ENCODE measurements around the gene PSENEN.

PSENEN gene

DNA sequence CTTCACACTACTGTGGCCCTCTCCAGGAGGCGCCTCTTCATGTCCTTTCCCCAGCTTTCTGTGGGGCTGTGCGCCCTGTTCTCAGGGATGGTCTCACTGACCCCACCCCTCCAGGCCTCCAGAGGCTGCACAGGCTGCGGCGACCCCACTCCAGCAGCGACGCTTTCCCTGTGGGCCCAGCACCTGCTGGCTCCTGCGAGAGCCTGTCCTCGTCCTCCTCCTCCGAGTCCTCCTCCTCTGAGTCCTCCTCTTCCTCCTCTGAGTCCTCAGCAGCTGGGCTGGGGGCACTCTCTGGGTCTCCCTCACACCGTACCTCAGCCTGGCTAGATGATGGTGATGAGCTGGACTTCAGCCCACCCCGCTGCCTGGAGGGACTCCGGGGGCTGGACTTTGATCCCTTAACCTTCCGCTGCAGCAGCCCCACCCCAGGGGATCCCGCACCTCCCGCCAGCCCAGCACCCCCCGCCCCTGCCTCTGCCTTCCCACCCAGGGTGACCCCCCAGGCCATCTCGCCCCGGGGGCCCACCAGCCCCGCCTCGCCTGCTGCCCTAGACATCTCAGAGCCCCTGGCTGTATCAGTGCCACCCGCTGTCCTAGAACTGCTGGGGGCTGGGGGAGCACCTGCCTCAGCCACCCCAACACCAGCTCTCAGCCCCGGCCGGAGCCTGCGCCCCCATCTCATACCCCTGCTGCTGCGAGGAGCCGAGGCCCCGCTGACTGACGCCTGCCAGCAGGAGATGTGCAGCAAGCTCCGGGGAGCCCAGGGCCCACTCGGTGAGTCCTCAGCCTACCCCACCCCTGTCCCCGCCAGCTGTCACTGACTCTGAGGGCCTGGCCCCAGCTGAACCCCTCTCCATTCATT lies 41.1 kb downstream of the PSENEN start:
- DNase-seq (ENCODE audit: extremely low read depth, low read depth), result no peak
- H3K4me3 ChIP-seq (replicated peaks; ENCODE audit: low read depth, low read length), result no peak overlapping the region
- TF ChIP-seq CTCF (IDR thresholded peaks at IDR 0.05; ENCODE audit: low read depth, low read length, missing control alignments), result no peak

GRCh38 chr19:35787227-35787799 lies 41.9 kb downstream of the PSENEN start:
- no peak for TF ChIP-seq CTCF (IDR thresholded peaks at IDR 0.05; ENCODE audit: low read depth, low read length, missing control alignments)
- no peak for DNase-seq (ENCODE audit: extremely low read depth, low read depth)

GRCh38 chr19:35788205-35788960 lies 42.9 kb downstream of the PSENEN start:
- no peak for TF ChIP-seq CTCF (IDR thresholded peaks at IDR 0.05; ENCODE audit: low read depth, low read length, missing control alignments)
- H3K4me3 ChIP-seq (replicated peaks; ENCODE audit: low read depth, low read length), result no peak overlapping the region
- DNase-seq (ENCODE audit: extremely low read depth, low read depth), result no peak

More at GRCh38 chr19:35787227-35787799, 41.9 kb downstream of the PSENEN start:
- no peak overlapping the region for H3K4me3 ChIP-seq (replicated peaks; ENCODE audit: low read depth, low read length)

DNA sequence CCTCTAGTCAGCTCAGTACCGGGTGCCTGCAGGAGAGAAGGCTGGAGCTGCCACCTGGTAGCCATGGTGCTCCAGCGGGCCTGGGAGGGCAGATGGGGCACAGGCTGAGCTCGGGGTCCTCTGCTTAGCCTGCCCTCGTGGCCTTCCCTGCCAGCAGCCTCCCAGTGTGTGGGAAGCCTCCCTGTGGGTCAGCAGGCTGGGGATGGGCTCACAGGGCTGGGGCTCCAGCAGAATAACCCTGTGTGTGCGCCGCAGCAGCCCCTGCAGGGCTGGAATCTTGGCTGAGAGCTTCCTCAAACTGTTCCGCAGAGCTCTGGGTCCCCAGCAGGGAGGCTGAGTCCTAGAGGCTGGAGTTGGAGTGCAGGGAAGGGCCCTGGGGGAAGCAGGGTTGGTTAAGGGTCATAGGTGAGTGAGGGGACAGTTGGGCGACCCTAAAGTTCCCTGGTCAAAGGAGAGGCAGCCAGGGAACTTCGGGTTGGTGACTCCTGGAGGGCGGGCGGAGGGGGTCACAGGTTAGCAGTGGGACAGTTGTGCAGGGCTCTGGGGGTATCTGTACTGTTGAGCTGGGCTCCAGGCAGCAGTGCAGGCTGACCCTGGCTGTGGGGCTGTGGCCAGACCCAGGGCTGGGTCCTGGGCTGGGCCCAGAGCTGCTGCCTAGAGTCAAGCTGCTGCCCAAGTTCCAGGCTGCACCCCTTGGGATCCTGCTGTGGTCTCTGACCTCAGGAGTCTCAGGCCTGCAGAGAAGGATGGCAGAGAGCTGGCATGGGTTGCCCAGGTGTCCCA lies 43.9 kb downstream of the PSENEN start:
- no peak for TF ChIP-seq CTCF (IDR thresholded peaks at IDR 0.05; ENCODE audit: low read depth, low read length, missing control alignments)
- no peak for DNase-seq (ENCODE audit: extremely low read depth, low read depth)
- no peak overlapping the region for H3K4me3 ChIP-seq (replicated peaks; ENCODE audit: low read depth, low read length)

DNA sequence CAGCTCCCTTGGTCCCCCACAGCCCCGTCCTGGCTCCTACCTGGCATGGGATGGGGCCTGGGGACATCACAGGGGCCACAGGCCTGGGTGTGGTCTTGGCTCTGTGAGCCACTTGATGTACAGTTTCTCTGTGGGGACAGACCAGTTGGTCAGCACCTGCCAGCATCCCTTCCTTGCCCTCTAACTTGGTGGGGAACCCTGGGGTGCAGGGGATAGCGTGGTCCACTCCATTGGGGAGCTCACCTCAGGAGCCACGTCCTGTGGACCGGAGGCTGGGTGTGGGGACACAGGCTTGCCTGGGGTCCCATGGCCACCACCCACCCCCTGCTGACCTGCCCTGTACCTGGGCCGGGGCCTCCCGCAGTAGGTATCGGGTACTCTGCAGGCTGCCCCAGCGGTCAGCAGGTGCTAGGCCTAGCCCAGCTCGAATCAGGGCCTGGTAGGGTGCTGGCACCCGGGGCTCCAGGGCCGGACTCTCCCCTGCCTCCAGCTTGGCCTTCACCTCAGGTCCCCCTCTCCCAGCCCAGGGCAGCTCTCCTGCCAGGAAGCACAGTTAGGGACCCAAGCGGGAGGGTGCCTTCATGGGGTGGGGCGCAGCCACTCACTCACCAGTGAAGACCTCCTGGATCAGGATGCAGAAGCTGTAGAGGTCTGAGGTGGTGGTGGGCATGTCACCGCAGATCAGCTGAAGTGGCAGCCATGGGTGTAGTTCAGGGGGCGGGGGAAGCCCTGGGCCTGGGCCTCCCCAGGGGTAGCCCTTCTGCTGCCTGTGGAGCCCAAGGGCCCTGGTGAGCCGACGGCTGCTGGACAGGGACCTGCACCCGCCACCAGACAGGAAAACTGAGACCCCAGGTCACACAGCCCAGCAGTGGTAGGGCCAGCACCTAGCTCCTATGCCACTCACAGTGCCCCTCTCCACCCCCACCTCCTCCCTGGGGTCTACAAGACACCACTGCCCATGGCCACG lies 44.8 kb downstream of the PSENEN start:
- no peak for DNase-seq (ENCODE audit: extremely low read depth, low read depth)
- no peak overlapping the region for H3K4me3 ChIP-seq (replicated peaks; ENCODE audit: low read depth, low read length)
- no peak for TF ChIP-seq CTCF (IDR thresholded peaks at IDR 0.05; ENCODE audit: low read depth, low read length, missing control alignments)

Data from HFF-Myc (cell line).